Neural progenitor cell (in vitro differentiated cells): ENCODE measurements around the gene IPCEF1.

Experiments used
- EZH2 ChIP-seq: fragments of 200-600 bp; sonication (generic); IDR thresholded peaks from 2 replicates; pipeline ENCODE4 v1.6.1; 2017; ENCODE audit warnings: antibody characterized with exemption, mild to moderate bottlenecking, moderate library complexity
- TF ChIP-seq, protein P1 (sequence below): fragments of 200-600 bp; sonication (generic); IDR thresholded peaks from 2 replicates; pipeline ENCODE4 v1.5.1; 2017; ENCODE audit warnings: antibody characterized with exemption, mild to moderate bottlenecking

DNA sequence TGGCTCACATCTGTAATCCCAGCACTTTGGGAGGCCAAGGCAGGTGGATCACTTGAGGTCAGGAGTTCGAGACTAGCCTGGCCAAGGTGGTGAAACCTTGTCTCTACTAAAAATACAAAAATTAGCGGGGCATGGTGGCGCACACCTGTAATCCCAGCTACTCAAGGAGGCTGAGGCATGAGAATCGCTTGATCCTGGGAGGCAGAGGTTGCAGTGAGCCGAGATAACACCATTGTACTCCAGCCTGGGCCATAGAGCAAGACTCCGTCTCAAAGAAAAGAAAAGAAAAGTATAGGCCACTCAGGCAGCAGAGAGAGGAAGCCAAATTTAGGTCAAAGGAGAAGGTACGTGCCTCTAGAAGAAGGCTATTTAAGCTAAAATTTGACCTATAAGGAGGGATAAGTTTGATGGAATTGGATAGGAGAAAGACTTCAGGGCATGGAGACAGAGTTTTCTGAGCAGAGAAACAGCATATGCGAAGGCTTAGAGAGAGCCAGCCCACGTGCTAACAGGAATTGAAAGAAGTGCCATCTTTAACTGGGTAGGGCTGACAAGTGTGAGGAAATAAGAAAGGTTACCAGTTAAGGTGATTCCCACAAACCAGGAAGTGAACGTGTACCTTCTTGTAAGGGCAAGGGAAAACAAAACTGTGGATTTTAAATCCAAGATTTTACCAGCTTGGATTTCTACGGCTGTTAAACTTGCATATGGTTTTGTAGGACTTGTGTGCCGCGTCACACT lies 113.8 kb downstream of the IPCEF1 start:
- TF ChIP-seq, protein P1, sequence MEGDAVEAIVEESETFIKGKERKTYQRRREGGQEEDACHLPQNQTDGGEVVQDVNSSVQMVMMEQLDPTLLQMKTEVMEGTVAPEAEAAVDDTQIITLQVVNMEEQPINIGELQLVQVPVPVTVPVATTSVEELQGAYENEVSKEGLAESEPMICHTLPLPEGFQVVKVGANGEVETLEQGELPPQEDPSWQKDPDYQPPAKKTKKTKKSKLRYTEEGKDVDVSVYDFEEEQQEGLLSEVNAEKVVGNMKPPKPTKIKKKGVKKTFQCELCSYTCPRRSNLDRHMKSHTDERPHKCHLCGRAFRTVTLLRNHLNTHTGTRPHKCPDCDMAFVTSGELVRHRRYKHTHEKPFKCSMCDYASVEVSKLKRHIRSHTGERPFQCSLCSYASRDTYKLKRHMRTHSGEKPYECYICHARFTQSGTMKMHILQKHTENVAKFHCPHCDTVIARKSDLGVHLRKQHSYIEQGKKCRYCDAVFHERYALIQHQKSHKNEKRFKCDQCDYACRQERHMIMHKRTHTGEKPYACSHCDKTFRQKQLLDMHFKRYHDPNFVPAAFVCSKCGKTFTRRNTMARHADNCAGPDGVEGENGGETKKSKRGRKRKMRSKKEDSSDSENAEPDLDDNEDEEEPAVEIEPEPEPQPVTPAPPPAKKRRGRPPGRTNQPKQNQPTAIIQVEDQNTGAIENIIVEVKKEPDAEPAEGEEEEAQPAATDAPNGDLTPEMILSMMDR = no peak
- TF ChIP-seq EZH2 = no peak
